HepG2 (cell line): ENCODE results near the gene RPL26. TPM values are rescaled to one million over a fixed set of nuclear protein-coding genes. Genes with fewer than 3 reads are reported as not detected.

ENCODE experiments used
- GZF1 ChIP-seq: sonication (generic); formaldehyde crosslinking; IDR thresholded peaks from 2 replicates; pipeline ENCODE4 v1.5.1; 2020; ENCODE audit warnings: mild to moderate bottlenecking, missing genetic modification reagents
- RXRA ChIP-seq: sonication (generic); formaldehyde crosslinking; IDR thresholded peaks from 2 replicates; pipeline ENCODE4 v1.5.1; 2020; ENCODE audit warnings: missing genetic modification reagents
- ZNF124 ChIP-seq: sonication (generic); formaldehyde crosslinking; IDR thresholded peaks from 2 replicates; pipeline ENCODE4 v1.4.0; 2020; ENCODE audit warnings: missing genetic modification reagents
- polyA plus RNA-seq, 8 experiments: library from polyadenylated mRNA; depleted of rRNA in 3 of 8; stranded (reverse) in 7 of 8; unstranded in 1 of 8; fragments of >200 nt; fragmentation: Illumina TruSeq in 4 of 8; extraction: Trizol in 4 of 8; gene quantifications; 2 replicates each; pipeline versions ENCODE4 v1.2.1 to v1.2.3, GENCODE V29; 2011 to 2016; ENCODE audit warnings: low read depth in 4 of 8, missing spikeins in 1 of 8, mixed read lengths in 1 of 8; ENCODE audit not compliant: insufficient read depth in 1 of 8
- total RNA-seq, 5 experiments: library from RNA; depleted of rRNA; stranded (reverse); fragments of >200 nt; fragmentation: Illumina TruSeq; extraction: Trizol; gene quantifications; 2 replicates each; pipeline ENCODE4 v1.2.3, GENCODE V29; 2016; ENCODE audit warnings: low read depth in 1 of 5
- TF ChIP-seq, protein P1 (sequence below): sonication (generic); formaldehyde crosslinking; IDR thresholded peaks from 2 replicates; pipeline ENCODE4 v1.5.1; 2020; ENCODE audit warnings: mild to moderate bottlenecking, missing genetic modification reagents, borderline replicate concordance
- TF ChIP-seq, protein P2 (sequence below): sonication (generic); formaldehyde crosslinking; IDR thresholded peaks from 2 replicates; pipeline ENCODE4 v1.4.0; 2020; ENCODE audit warnings: missing genetic modification reagents, mild to moderate bottlenecking, borderline replicate concordance
- TF ChIP-seq, protein P3 (sequence below): sonication (generic); formaldehyde crosslinking; IDR thresholded peaks from 2 replicates; pipeline ENCODE4 v1.5.1; 2020; ENCODE audit warnings: missing genetic modification reagents, mild to moderate bottlenecking, borderline replicate concordance
- TF ChIP-seq, protein P4 (sequence below): sonication (generic); formaldehyde crosslinking; IDR thresholded peaks from 2 replicates; pipeline ENCODE4 v1.5.1; 2020; ENCODE audit warnings: missing genetic modification reagents, mild to moderate bottlenecking, borderline replicate concordance

The RPL26 gene
- total and polyA plus RNA-seq, 2 of the 13 experiments (the other 11 are each of a cell fraction or from before 2014, with no cell fraction given), result 2,817 to 3,529 TPM

DNA sequence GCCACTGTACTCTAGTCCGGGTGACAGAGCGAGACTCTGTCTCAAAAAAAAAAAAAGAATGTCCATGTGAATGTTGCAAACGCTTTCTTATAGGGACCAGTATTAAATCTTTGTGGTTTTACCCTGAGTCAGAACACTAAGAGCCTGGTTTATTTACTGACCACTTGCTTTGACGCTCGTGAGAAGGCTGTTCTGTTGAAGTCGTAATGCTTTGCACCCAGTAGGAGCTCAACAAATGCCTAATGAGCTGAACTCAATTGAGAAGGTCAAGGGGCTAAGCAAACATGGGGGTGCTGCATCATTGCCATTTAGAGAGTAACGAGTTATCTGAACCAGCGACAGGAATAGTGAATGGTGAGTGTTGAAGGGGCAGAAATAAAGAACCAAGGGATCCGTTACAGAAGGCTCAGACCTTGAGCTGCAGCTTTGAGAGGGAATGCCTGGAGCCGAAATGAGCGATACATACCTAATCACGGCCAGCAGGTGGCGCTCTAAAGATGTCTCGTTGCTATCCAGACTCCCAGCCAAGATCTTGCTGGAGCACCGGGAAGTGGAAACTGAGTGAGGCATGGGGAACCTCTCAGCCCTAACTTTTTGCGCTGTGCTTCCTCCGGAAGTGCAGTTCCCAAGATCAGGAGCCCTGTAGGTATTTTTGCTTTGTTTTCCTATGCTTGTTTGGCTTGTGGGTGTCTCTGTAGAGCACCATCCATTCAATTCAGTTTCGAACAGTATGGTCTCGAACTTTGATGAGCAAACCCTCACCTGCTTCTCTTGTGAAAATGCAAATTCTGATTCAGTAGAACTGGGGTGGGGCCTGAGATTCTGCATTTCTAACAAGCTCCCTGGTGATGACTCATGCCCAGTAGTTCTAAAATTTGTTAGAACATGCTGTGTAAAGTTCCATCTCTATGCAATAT, 27.2 kb upstream of the RPL26 start (continued):
- TF ChIP-seq, protein P1, sequence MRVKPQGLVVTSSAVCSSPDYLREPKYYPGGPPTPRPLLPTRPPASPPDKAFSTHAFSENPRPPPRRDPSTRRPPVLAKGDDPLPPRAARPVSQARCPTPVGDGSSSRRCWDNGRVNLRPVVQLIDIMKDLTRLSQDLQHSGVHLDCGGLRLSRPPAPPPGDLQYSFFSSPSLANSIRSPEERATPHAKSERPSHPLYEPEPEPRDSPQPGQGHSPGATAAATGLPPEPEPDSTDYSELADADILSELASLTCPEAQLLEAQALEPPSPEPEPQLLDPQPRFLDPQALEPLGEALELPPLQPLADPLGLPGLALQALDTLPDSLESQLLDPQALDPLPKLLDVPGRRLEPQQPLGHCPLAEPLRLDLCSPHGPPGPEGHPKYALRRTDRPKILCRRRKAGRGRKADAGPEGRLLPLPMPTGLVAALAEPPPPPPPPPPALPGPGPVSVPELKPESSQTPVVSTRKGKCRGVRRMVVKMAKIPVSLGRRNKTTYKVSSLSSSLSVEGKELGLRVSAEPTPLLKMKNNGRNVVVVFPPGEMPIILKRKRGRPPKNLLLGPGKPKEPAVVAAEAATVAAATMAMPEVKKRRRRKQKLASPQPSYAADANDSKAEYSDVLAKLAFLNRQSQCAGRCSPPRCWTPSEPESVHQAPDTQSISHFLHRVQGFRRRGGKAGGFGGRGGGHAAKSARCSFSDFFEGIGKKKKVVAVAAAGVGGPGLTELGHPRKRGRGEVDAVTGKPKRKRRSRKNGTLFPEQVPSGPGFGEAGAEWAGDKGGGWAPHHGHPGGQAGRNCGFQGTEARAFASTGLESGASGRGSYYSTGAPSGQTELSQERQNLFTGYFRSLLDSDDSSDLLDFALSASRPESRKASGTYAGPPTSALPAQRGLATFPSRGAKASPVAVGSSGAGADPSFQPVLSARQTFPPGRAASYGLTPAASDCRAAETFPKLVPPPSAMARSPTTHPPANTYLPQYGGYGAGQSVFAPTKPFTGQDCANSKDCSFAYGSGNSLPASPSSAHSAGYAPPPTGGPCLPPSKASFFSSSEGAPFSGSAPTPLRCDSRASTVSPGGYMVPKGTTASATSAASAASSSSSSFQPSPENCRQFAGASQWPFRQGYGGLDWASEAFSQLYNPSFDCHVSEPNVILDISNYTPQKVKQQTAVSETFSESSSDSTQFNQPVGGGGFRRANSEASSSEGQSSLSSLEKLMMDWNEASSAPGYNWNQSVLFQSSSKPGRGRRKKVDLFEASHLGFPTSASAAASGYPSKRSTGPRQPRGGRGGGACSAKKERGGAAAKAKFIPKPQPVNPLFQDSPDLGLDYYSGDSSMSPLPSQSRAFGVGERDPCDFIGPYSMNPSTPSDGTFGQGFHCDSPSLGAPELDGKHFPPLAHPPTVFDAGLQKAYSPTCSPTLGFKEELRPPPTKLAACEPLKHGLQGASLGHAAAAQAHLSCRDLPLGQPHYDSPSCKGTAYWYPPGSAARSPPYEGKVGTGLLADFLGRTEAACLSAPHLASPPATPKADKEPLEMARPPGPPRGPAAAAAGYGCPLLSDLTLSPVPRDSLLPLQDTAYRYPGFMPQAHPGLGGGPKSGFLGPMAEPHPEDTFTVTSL, result no peak
- TF ChIP-seq, protein P2, sequence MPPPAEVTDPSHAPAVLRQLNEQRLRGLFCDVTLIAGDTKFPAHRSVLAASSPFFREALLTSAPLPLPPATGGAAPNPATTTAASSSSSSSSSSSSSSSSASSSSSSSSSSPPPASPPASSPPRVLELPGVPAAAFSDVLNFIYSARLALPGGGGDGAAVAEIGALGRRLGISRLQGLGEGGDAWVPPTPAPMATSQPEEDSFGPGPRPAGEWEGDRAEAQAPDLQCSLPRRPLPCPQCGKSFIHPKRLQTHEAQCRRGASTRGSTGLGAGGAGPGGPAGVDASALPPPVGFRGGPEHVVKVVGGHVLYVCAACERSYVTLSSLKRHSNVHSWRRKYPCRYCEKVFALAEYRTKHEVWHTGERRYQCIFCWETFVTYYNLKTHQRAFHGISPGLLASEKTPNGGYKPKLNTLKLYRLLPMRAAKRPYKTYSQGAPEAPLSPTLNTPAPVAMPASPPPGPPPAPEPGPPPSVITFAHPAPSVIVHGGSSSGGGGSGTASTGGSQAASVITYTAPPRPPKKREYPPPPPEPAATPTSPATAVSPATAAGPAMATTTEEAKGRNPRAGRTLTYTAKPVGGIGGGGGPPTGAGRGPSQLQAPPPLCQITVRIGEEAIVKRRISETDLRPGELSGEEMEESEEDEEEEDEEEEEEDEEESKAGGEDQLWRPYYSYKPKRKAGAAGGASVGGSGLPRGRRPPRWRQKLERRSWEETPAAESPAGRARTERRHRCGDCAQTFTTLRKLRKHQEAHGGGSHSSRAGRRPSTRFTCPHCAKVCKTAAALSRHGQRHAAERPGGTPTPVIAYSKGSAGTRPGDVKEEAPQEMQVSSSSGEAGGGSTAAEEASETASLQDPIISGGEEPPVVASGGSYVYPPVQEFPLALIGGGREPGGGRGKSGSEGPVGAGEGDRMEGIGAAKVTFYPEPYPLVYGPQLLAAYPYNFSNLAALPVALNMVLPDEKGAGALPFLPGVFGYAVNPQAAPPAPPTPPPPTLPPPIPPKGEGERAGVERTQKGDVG, result no peak
- TF ChIP-seq RXRA (CRISPR knock-in tag), result no peak
- TF ChIP-seq, protein P3, sequence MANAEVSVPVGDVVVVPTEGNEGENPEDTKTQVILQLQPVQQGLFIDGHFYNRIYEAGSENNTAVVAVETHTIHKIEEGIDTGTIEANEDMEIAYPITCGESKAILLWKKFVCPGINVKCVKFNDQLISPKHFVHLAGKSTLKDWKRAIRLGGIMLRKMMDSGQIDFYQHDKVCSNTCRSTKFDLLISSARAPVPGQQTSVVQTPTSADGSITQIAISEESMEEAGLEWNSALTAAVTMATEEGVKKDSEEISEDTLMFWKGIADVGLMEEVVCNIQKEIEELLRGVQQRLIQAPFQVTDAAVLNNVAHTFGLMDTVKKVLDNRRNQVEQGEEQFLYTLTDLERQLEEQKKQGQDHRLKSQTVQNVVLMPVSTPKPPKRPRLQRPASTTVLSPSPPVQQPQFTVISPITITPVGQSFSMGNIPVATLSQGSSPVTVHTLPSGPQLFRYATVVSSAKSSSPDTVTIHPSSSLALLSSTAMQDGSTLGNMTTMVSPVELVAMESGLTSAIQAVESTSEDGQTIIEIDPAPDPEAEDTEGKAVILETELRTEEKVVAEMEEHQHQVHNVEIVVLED (CRISPR knock-in tag), result no peak
- TF ChIP-seq GZF1 (CRISPR knock-in tag), result no peak
- TF ChIP-seq, protein P4, sequence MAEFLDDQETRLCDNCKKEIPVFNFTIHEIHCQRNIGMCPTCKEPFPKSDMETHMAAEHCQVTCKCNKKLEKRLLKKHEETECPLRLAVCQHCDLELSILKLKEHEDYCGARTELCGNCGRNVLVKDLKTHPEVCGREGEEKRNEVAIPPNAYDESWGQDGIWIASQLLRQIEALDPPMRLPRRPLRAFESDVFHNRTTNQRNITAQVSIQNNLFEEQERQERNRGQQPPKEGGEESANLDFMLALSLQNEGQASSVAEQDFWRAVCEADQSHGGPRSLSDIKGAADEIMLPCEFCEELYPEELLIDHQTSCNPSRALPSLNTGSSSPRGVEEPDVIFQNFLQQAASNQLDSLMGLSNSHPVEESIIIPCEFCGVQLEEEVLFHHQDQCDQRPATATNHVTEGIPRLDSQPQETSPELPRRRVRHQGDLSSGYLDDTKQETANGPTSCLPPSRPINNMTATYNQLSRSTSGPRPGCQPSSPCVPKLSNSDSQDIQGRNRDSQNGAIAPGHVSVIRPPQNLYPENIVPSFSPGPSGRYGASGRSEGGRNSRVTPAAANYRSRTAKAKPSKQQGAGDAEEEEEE, result peak; percentile 62; the same call in 1 of the 2 replicates
- TF ChIP-seq ZNF124 (CRISPR knock-in tag), result no peak
